CD14-positive monocyte (primary cell): ENCODE measurements around the gene CDK5RAP2. TPM values are rescaled to one million over a fixed set of nuclear protein-coding genes. Genes with fewer than 3 reads are reported as not detected.

Source experiments
- DNase-seq, 3 donors: peaks; one replicate each; pipeline ENCODE4 v3.0.0-alpha.2; 2011 to 2022
- H2AFZ ChIP-seq: 2 replicates; pipeline ENCODE4 v1.6.0; 2012; ENCODE audit warnings: mild to moderate bottlenecking, low read depth, low read length, inconsistent platforms; ENCODE audit not compliant: insufficient read depth, poor library complexity, severe bottlenecking
- H3K27ac ChIP-seq, 2 donors: 1 replicate in 1 of 2; 2 replicates in 1 of 2; pipeline ENCODE4 v1.5.1; 2012 to 2013; ENCODE audit warnings: low read length in 2 of 2, control low read depth in 1 of 2, inconsistent platforms in 1 of 2, low read depth in 1 of 2, mild to moderate bottlenecking in 1 of 2
- H3K27me3 ChIP-seq, 2 donors: one replicate each; pipeline versions ENCODE4 v1.6.0 to v1.6.1; 2011 to 2013; ENCODE audit warnings: low read length in 2 of 2; ENCODE audit not compliant: control insufficient read depth in 2 of 2, insufficient read depth in 2 of 2
- H3K36me3 ChIP-seq, 2 donors: replicated peaks in 1 of 2; 1 replicate in 1 of 2; 2 replicates in 1 of 2; pipeline versions ENCODE4 v1.5.1 to v1.6.1; 2012 to 2013; ENCODE audit warnings: low read length in 2 of 2, control low read depth in 1 of 2, inconsistent platforms in 1 of 2, mild to moderate bottlenecking in 1 of 2; ENCODE audit not compliant: insufficient read depth in 2 of 2, control insufficient read depth in 1 of 2
- H3K4me1 ChIP-seq, 2 donors: 1 replicate in 1 of 2; 2 replicates in 1 of 2; pipeline versions ENCODE4 v1.5.1 to v1.6.1; 2012 to 2013; ENCODE audit warnings: low read length in 2 of 2, control low read depth in 1 of 2, inconsistent platforms in 1 of 2, mild to moderate bottlenecking in 1 of 2, moderate library complexity in 1 of 2; ENCODE audit not compliant: insufficient read depth in 2 of 2, control insufficient read depth in 1 of 2
- H3K4me2 ChIP-seq: replicated peaks from 2 replicates; pipeline ENCODE3; 2012; ENCODE audit warnings: low read length, moderate library complexity, mild to moderate bottlenecking; ENCODE audit not compliant: poor library complexity, severe bottlenecking; ENCODE audit errors: extremely low read depth
- H3K4me3 ChIP-seq, 3 experiments: fragments of 200-600 bp in 1 of 3; sonication (generic) in 1 of 3; replicated peaks in 1 of 3; 1 replicate in 2 of 3; 2 replicates in 1 of 3; pipeline ENCODE4 v1.5.1; 2011 to 2013; ENCODE audit warnings: low read length in 3 of 3, mild to moderate bottlenecking in 3 of 3, control low read depth in 2 of 3, low read depth in 2 of 3, inconsistent platforms in 1 of 3, moderate library complexity in 1 of 3
- H3K79me2 ChIP-seq: 2 replicates; pipeline ENCODE4 v1.6.0; 2012; ENCODE audit warnings: mild to moderate bottlenecking, control low read depth, inconsistent platforms, low read length, moderate library complexity; ENCODE audit not compliant: insufficient read depth
- H3K9ac ChIP-seq: 2 replicates; pipeline ENCODE4 v1.6.0; 2017; ENCODE audit warnings: low read length, mild to moderate bottlenecking; ENCODE audit not compliant: insufficient read depth, poor library complexity, severe bottlenecking
- H3K9me3 ChIP-seq, 2 donors: replicated peaks in 1 of 2; 1 replicate in 1 of 2; 2 replicates in 1 of 2; pipeline versions ENCODE4 v1.5.1 to v1.6.1; 2012 to 2013; ENCODE audit warnings: low read length in 2 of 2, control low read depth in 1 of 2; ENCODE audit not compliant: control insufficient read depth in 1 of 2, insufficient read depth in 1 of 2
- H4K20me1 ChIP-seq: 2 replicates; pipeline ENCODE4 v1.6.0; 2012; ENCODE audit warnings: mild to moderate bottlenecking, low read length, control low read depth, moderate library complexity; ENCODE audit not compliant: insufficient read depth
- H3K27ac Mint-ChIP-seq, 7 donors: one replicate each; pipeline ENCODE4 v1.8.0; 2020; ENCODE audit warnings: mild to moderate bottlenecking in 7 of 7, mixed read lengths in 7 of 7, moderate library complexity in 6 of 7, inconsistent platforms in 2 of 7
- H3K27me3 Mint-ChIP-seq, 3 donors: one replicate each; pipeline ENCODE4 v1.8.0; 2021 to 2022; ENCODE audit warnings: low read depth in 3 of 3, mild to moderate bottlenecking in 3 of 3, mixed read lengths in 3 of 3, moderate library complexity in 3 of 3, inconsistent platforms in 1 of 3
- H3K36me3 Mint-ChIP-seq, 2 donors: one replicate each; pipeline ENCODE4 v1.8.0; 2020; ENCODE audit warnings: mixed read lengths in 2 of 2, inconsistent platforms in 1 of 2, mild to moderate bottlenecking in 1 of 2
- H3K4me1 Mint-ChIP-seq: one replicate; pipeline ENCODE4 v1.8.0; 2020; ENCODE audit warnings: mild to moderate bottlenecking, mixed read lengths
- H3K4me3 Mint-ChIP-seq, 2 donors: one replicate each; pipeline ENCODE4 v1.8.0; 2020; ENCODE audit warnings: mild to moderate bottlenecking in 2 of 2, mixed read lengths in 2 of 2, moderate library complexity in 1 of 2
- H3K9me3 Mint-ChIP-seq, 7 donors: one replicate each; pipeline ENCODE4 v1.8.0; 2020 to 2022; ENCODE audit warnings: mixed read lengths in 7 of 7, mild to moderate bottlenecking in 6 of 7, moderate library complexity in 6 of 7, inconsistent platforms in 2 of 7
- CTCF ChIP-seq: fragments of 200-600 bp; IDR thresholded peaks from one replicate; pipeline ENCODE4 v1.8.0; 2022; ENCODE audit warnings: antibody characterized with exemption, mild to moderate bottlenecking
- WGBS: methylation state at CpG from one replicate; pipeline ENCODE4 v1.1.5; 2013; ENCODE audit warnings: missing lambda C conversion rate; ENCODE audit not compliant: insufficient coverage; 5-methylcytosine and 5-hydroxymethylcytosine counted together
- intact Hi-C, 2 donors: fragments of 100-400 bp; cut with micrococcal nuclease; formaldehyde crosslinking; loops; one replicate each; pipeline versions ENCODE4 v1.15.0 to v1.15.1; 2023
- polyA plus RNA-seq, 3 donors: library from polyadenylated mRNA; depleted of rRNA in 1 of 3; unstranded in 2 of 3; stranded (reverse) in 1 of 3; fragments of 300-500 nt in 2 of 3; fragments of >200 nt in 1 of 3; fragmentation: Illumina TruSeq in 2 of 3; gene quantifications; 1 replicate in 2 of 3; 2 replicates in 1 of 3; pipeline ENCODE4 v1.2.3, GENCODE V29; 2012 to 2021

The CDK5RAP2 gene
- polyA plus RNA-seq, 3 donors, result 2.0 to 13.7 (median 6.1) TPM

- Histone ChIP-seq H3K27me3 (no peaks in the 10 kb centered on the region), H3K9ac (no peak overlapping the region), H3K36me3 (peaks cover 77 to 100% of the 10 kb centered on the region in 2 donors), H3K4me1 (no peaks in the 10 kb centered on the region), H2AFZ (no peak overlapping the region), H3K79me2 (no peaks in the 10 kb centered on the region), H3K4me3 (no peak overlapping the region), H3K27ac (no peak overlapping the region), H3K9me3 (no peaks in the 10 kb centered on the region), H4K20me1 (no peaks in the 10 kb centered on the region), H3K4me2 (no peak overlapping the region)
- Mint-ChIP-seq H3K4me3 (no peak overlapping the region), H3K27ac (no peak overlapping the region), H3K27me3 (no peaks in the 10 kb centered on the region), H3K9me3 (no peaks in the 10 kb centered on the region), H3K4me1 (no peaks in the 10 kb centered on the region), H3K36me3 (peaks cover 83 to 95% of the 10 kb centered on the region in 2 donors)
- intact Hi-C loops, result no loop called here
- no CpG with 5 or more reads among the region's 6 CpGs for WGBS
- no peak for DNase-seq
- TF ChIP-seq CTCF, result no peak
Measured at GRCh38 chr9:120545701-120546550, 34.0 kb downstream of the CDK5RAP2 start.

GRCh38 chr9:120544441-120544840, 35.5 kb downstream of the CDK5RAP2 start:
- Histone ChIP-seq H3K9me3 (no peaks in the 10 kb centered on the region), H4K20me1 (no peaks in the 10 kb centered on the region), H3K4me2 (no peak overlapping the region), H3K4me1 (no peaks in the 10 kb centered on the region), H3K27ac (no peak overlapping the region), H3K4me3 (no peak overlapping the region), H3K79me2 (no peaks in the 10 kb centered on the region), H3K36me3 (peaks cover 72 to 100% of the 10 kb centered on the region in 2 donors), H3K9ac (no peak overlapping the region), H2AFZ (no peak overlapping the region), H3K27me3 (no peaks in the 10 kb centered on the region)
- H3K36me3 Mint-ChIP-seq, result peaks cover 82 to 94% of the 10 kb centered on the region in 2 donors
- H3K4me1 Mint-ChIP-seq, result no peaks in the 10 kb centered on the region
- H3K9me3 Mint-ChIP-seq, result no peaks in the 10 kb centered on the region
- TF ChIP-seq CTCF, result no peak
- intact Hi-C loops, result no loop called here
- H3K27ac Mint-ChIP-seq, result peak overlapping the region in 1 of 7 donors; percentile 31
- no CpG with 5 or more reads among the region's 1 CpG for WGBS
- H3K4me3 Mint-ChIP-seq, result no peak overlapping the region
- DNase-seq, result no peak
- H3K27me3 Mint-ChIP-seq, result no peaks in the 10 kb centered on the region
